HepG2 (cell line): ENCODE results near the gene TBC1D16. TPM values are rescaled to one million over a fixed set of nuclear protein-coding genes. Genes with fewer than 3 reads are reported as not detected.
A peak's percentile ranks its signal among the peaks of the same experiment; 100 is the strongest.

Source experiments
- AGO2 ChIP-seq: fragments of 200-400 bp; formaldehyde crosslinking; optimal IDR thresholded peaks from 2 replicates; pipeline ENCODE3; 2017; ENCODE audit warnings: mild to moderate bottlenecking, low read depth, low read length, moderate library complexity
- EHMT2 ChIP-seq: fragments of 200-600 bp; sonication (generic); IDR thresholded peaks from 2 replicates; pipeline ENCODE4 v1.7.0; 2017; ENCODE audit warnings: antibody characterized with exemption, low read depth, low read length, borderline replicate concordance
- FOXA3 ChIP-seq: IDR thresholded peaks from 2 replicates; pipeline ENCODE4 v1.6.1; 2016; ENCODE audit warnings: missing genetic modification reagents, missing compliant biosample characterization
- HNRNPLL ChIP-seq: fragments of 200-400 bp; formaldehyde crosslinking; IDR thresholded peaks from 2 replicates; pipeline ENCODE4 v1.6.1; 2017; ENCODE audit warnings: mild to moderate bottlenecking, low read depth, low read length; ENCODE audit not compliant: poor library complexity, severe bottlenecking
- JUN ChIP-seq: sonication (generic); formaldehyde crosslinking; IDR thresholded peaks from 2 replicates; pipeline ENCODE4 v1.4.0; 2020; ENCODE audit warnings: mild to moderate bottlenecking, missing genetic modification reagents
- MIER2 ChIP-seq: IDR thresholded peaks from 2 replicates; pipeline ENCODE4 v1.6.1; 2016; ENCODE audit warnings: missing biosample characterization, missing genetic modification reagents
- SNAPC5 ChIP-seq: sonication (generic); formaldehyde crosslinking; IDR thresholded peaks from 2 replicates; pipeline ENCODE4 v1.8.1; 2023; ENCODE audit warnings: mild to moderate bottlenecking, missing genetic modification reagents, borderline replicate concordance
- YEATS2 ChIP-seq: sonication (generic); formaldehyde crosslinking; IDR thresholded peaks from 2 replicates; pipeline ENCODE4 v1.4.0; 2020; ENCODE audit warnings: missing genetic modification reagents, borderline replicate concordance
- ZMYM4 ChIP-seq: sonication (generic); formaldehyde crosslinking; IDR thresholded peaks from 2 replicates; pipeline ENCODE4 v1.8.1; 2023; ENCODE audit warnings: mild to moderate bottlenecking, missing genetic modification reagents
- ZNF468 ChIP-seq: sonication (generic); formaldehyde crosslinking; IDR thresholded peaks from 2 replicates; pipeline ENCODE4 v1.8.0; 2022; ENCODE audit warnings: mild to moderate bottlenecking, moderate library complexity, missing genetic modification reagents
- ZNF577 ChIP-seq: sonication (generic); formaldehyde crosslinking; IDR thresholded peaks from 2 replicates; pipeline ENCODE4 v1.4.0; 2020; ENCODE audit warnings: mild to moderate bottlenecking, low read depth, missing genetic modification reagents, borderline replicate concordance
- ZNF678 ChIP-seq: sonication (generic); formaldehyde crosslinking; IDR thresholded peaks from 2 replicates; pipeline ENCODE4 v1.4.0; 2020; ENCODE audit warnings: mild to moderate bottlenecking, missing genetic modification reagents
- ZNF772 ChIP-seq: sonication (generic); formaldehyde crosslinking; IDR thresholded peaks from 2 replicates; pipeline ENCODE4 v1.5.0; 2020; ENCODE audit warnings: mild to moderate bottlenecking, missing genetic modification reagents
- ZNF883 ChIP-seq: sonication (generic); formaldehyde crosslinking; IDR thresholded peaks from 2 replicates; pipeline ENCODE4 v1.5.1; 2020; ENCODE audit warnings: mild to moderate bottlenecking, missing genetic modification reagents; ENCODE audit errors: not compliant biosample characterization
- ZSCAN25 ChIP-seq: sonication (generic); formaldehyde crosslinking; IDR thresholded peaks from 2 replicates; pipeline ENCODE4 v1.8.0; 2022; ENCODE audit warnings: mild to moderate bottlenecking, missing genetic modification reagents
- polyA plus RNA-seq, 8 experiments: library from polyadenylated mRNA; depleted of rRNA in 3 of 8; stranded (reverse) in 7 of 8; unstranded in 1 of 8; fragments of >200 nt; fragmentation: Illumina TruSeq in 4 of 8; extraction: Trizol in 4 of 8; gene quantifications; 2 replicates each; pipeline versions ENCODE4 v1.2.1 to v1.2.3, GENCODE V29; 2011 to 2016; ENCODE audit warnings: low read depth in 4 of 8, missing spikeins in 1 of 8, mixed read lengths in 1 of 8; ENCODE audit not compliant: insufficient read depth in 1 of 8
- total RNA-seq, 5 experiments: library from RNA; depleted of rRNA; stranded (reverse); fragments of >200 nt; fragmentation: Illumina TruSeq; extraction: Trizol; gene quantifications; 2 replicates each; pipeline ENCODE4 v1.2.3, GENCODE V29; 2016; ENCODE audit warnings: low read depth in 1 of 5
- TF ChIP-seq, protein P1 (sequence below): sonication (generic); formaldehyde crosslinking; IDR thresholded peaks from 2 replicates; pipeline ENCODE4 v1.4.0; 2020; ENCODE audit warnings: mild to moderate bottlenecking, missing genetic modification reagents
- TF ChIP-seq, protein P2 (sequence below): IDR thresholded peaks from 2 replicates; pipeline ENCODE4 v1.6.1; 2016; ENCODE audit warnings: low read depth, borderline replicate concordance
- TF ChIP-seq, protein P3 (sequence below): IDR thresholded peaks from 2 replicates; pipeline ENCODE4 v1.6.1; 2016; ENCODE audit warnings: mild to moderate bottlenecking

TBC1D16 gene
- total and polyA plus RNA-seq, 2 of the 13 experiments (the other 11 are each of a cell fraction or from before 2014, with no cell fraction given), result 14.9 to 24.9 TPM

DNA sequence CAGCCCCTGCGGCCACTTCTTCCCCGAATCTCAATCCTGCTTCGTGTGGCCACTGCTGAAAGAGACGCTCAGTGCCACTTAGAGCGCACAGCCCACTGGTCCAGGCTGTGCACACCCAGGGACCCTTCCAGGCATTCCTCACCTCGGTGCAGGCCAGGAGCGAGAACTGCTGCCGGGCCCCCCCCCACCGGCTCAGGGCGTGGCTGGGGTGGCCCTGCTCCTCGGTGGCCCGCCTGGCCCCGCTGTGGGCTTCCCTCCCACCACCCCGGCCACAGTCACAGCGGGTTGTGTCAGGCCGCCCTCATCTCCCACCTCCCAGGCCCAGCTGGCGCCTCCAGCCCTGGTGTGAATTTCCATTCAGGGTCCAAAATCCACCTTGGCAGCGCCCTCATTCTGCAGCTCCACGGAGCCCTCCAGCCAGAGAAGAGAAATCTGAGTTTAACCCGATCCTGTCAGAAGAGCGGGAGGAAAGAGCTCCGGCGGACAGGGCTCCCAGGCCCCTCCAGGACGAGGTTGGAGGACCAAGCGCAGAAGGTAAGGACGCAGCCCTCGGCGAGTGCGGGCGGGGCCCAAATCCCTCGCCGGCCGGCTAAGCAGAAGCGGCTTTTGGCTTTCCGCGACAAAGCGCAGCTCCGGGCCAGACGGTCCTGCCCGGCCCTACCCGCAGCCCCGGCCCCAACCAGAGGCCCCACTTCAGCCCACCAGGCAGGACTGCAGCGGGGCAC lies 12.0 kb downstream of the TBC1D16 start (continued):
- TF ChIP-seq, protein P1, sequence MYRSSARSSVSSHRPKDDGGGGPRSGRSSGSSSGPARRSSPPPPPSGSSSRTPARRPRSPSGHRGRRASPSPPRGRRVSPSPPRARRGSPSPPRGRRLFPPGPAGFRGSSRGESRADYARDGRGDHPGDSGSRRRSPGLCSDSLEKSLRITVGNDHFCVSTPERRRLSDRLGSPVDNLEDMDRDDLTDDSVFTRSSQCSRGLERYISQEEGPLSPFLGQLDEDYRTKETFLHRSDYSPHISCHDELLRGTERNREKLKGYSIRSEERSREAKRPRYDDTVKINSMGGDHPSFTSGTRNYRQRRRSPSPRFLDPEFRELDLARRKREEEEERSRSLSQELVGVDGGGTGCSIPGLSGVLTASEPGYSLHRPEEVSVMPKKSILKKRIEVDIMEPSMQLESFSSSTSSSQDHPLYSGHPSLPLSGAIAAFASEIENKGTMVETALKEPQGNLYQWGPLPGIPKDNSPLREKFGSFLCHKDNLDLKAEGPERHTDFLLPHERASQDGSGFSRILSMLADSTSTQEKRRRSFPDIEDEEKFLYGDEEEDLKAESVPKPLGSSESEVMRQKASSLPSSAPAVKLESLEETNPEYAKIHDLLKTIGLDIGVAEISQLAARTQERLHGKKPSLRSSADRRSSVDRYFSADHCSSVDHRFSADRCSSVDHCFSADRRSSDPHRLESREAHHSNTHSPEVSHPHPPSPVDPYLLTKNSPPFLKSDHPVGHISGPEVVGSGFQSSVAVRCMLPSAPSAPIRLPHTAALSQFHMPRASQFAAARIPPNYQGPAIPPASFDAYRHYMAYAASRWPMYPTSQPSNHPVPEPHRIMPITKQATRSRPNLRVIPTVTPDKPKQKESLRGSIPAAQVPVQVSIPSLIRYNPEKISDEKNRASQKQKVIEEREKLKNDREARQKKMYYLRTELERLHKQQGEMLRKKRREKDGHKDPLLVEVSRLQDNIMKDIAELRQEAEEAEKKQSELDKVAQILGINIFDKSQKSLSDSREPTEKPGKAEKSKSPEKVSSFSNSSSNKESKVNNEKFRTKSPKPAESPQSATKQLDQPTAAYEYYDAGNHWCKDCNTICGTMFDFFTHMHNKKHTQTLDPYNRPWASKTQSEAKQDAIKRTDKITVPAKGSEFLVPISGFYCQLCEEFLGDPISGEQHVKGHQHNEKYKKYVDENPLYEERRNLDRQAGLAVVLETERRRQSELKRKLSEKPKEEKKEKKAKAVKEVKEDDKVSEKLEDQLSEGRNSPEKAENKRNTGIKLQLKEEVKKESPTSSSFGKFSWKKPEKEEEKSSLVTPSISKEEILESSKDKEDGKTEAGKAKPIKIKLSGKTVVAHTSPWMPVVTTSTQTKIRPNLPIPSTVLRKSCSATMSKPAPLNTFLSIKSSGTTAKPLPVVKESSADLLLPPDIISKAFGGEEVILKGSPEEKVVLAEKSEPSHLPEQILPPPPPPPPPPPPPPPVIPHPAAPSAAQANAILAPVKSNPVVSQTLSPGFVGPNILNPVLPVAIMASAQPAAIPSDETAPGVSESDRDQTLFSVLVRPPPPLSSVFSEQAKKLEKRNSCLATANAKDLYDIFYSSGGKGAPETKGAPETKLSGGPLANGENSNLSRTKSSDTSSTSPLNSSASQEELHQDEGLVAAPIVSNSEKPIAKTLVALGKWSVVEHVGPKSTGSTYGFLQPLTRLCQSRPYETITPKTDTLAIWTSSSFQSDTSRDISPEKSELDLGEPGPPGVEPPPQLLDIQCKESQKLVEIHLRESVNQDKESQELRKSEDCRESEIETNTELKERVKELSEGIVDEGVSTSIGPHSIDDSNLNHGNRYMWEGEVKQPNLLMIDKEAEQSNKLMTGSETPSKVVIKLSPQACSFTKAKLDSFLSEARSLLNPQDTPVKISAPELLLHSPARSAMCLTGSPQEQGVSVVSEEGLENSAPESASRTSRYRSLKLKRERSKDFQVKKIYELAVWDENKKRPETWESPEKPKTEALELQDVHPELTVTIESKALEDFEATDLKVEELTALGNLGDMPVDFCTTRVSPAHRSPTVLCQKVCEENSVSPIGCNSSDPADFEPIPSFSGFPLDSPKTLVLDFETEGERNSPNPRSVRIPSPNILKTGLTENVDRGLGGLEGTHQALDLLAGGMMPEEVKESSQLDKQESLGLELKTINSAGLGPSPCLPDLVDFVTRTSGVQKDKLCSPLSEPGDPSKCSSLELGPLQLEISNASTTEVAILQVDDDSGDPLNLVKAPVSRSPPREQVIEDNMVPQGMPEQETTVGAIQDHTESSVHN (CRISPR knock-in tag), result no peak
- TF ChIP-seq ZNF678 (CRISPR knock-in tag) (no peak), AGO2 (no peak), ZNF577 (CRISPR knock-in tag) (no peak), MIER2 (CRISPR knock-in tag) (no peak; the same call in 1 of the 2 replicates), ZSCAN25 (CRISPR knock-in tag) (no peak; the same call in 1 of the 2 replicates), YEATS2 (CRISPR knock-in tag) (peak; percentile 62; the same call in 1 of the 2 replicates), HNRNPLL (peak; percentile 70), ZNF468 (CRISPR knock-in tag) (no peak), ZNF883 (peak; percentile 37), ZMYM4 (CRISPR knock-in tag) (peak; percentile 83; the same call in 1 of the 2 replicates), SNAPC5 (CRISPR knock-in tag) (peak; percentile 74; the same call in 1 of the 2 replicates), ZNF772 (CRISPR knock-in tag) (peak; percentile 90), FOXA3 (CRISPR knock-in tag) (peak; percentile 57; the same call in 1 of the 2 replicates), JUN (CRISPR knock-in tag) (no peak), EHMT2 (no peak)
- TF ChIP-seq, protein P2, sequence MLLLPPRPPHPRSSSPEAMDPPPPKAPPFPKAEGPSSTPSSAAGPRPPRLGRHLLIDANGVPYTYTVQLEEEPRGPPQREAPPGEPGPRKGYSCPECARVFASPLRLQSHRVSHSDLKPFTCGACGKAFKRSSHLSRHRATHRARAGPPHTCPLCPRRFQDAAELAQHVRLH (CRISPR knock-in tag), result no peak
- TF ChIP-seq, protein P3, sequence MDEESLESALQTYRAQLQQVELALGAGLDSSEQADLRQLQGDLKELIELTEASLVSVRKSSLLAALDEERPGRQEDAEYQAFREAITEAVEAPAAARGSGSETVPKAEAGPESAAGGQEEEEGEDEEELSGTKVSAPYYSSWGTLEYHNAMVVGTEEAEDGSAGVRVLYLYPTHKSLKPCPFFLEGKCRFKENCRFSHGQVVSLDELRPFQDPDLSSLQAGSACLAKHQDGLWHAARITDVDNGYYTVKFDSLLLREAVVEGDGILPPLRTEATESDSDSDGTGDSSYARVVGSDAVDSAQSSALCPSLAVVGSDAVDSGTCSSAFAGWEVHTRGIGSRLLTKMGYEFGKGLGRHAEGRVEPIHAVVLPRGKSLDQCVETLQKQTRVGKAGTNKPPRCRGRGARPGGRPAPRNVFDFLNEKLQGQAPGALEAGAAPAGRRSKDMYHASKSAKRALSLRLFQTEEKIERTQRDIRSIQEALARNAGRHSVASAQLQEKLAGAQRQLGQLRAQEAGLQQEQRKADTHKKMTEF (CRISPR knock-in tag), result peak; percentile 86
